ENCODE data around the gene CCDC170. TPM values are rescaled to one million over a fixed set of nuclear protein-coding genes. Genes with fewer than 3 reads are reported as not detected.

CCDC170 gene
- total RNA-seq, 4 donors from 2014 or later, result 1.5 to 6.2 (median 5.2) TPM; not detected in 1

- peaks cover 7% of the 10 kb centered on the region in 2 donors for H3K9me3 ChIP-seq
- no peaks in the 10 kb centered on the region for H3K36me3 ChIP-seq
- intact Hi-C loops (cut with DNase I; ENCODE audit: low total_unique reads) (no loop called here), in situ Hi-C loops (cut with MboI; ENCODE audit: low pct_ligation_motif_present in 1 of 4, low pct_unique_long_range_greater_than_20kb in 1 of 4, low sequenced_read_pairs in 3 of 4) (no loop called here)
- no peak for DNase-seq
- 79% methylated on average over 2 of the region's 2 CpGs; no CpG with 5 or more reads in 1 of the 2 donors for WGBS, 2 donors (ENCODE audit: low coverage in 1 of 2)
- H3K4me1 ChIP-seq, result no peaks in the 10 kb centered on the region
- H3K4me3 ChIP-seq, result no peak overlapping the region
- no peaks in the 10 kb centered on the region for H3K27me3 ChIP-seq
- no peak for TF ChIP-seq POLR2AphosphoS5 (IDR thresholded peaks at IDR 0.05)
- no peak for TF ChIP-seq POLR2A (IDR thresholded peaks at IDR 0.05)
- no peak for TF ChIP-seq EP300 (IDR thresholded peaks at IDR 0.05; ENCODE audit: low read depth)
- no peak for TF ChIP-seq CTCF (IDR thresholded peaks at IDR 0.05)
- no peak overlapping the region for H3K27ac ChIP-seq
Measured at GRCh38 chr6:151590742-151591141, 96.9 kb downstream of the CCDC170 start.

- intact Hi-C loops (cut with DNase I; ENCODE audit: low total_unique reads), result no loop called here
- in situ Hi-C loops (cut with MboI; ENCODE audit: low pct_ligation_motif_present in 1 of 4, low pct_unique_long_range_greater_than_20kb in 1 of 4, low sequenced_read_pairs in 3 of 4), result no loop called here
- Histone ChIP-seq H3K4me3 (no peak overlapping the region), H3K36me3 (no peaks in the 10 kb centered on the region), H3K27ac (peak overlapping the region in 1 of 4 donors; percentile 47), H3K27me3 (no peaks in the 10 kb centered on the region), H3K4me1 (no peaks in the 10 kb centered on the region), H3K9me3 (peaks cover 7% of the 10 kb centered on the region in 2 donors)
- TF ChIP-seq POLR2A (IDR thresholded peaks at IDR 0.05) (no peak), CTCF (IDR thresholded peaks at IDR 0.05) (no peak), POLR2AphosphoS5 (IDR thresholded peaks at IDR 0.05) (no peak), EP300 (IDR thresholded peaks at IDR 0.05; ENCODE audit: low read depth) (no peak)
- DNase-seq, result peak; percentile 38
- WGBS, 2 donors (ENCODE audit: low coverage in 1 of 2), result 55 to 74% methylated on average over 6 to 9 of the region's 9 CpGs
Measured at GRCh38 chr6:151592449-151593159, 98.8 kb downstream of the CCDC170 start.

GRCh38 chr6:151609146-151609902, 115.5 kb downstream of the CCDC170 start:
- WGBS, 2 donors (ENCODE audit: low coverage in 1 of 2), result 50 to 55% methylated on average over 2 to 4 of the region's 4 CpGs
- no peak overlapping the region for H3K4me3 ChIP-seq
- in situ Hi-C loops (cut with MboI; ENCODE audit: low pct_ligation_motif_present in 1 of 4, low pct_unique_long_range_greater_than_20kb in 1 of 4, low sequenced_read_pairs in 3 of 4) (no loop called here), intact Hi-C loops (cut with DNase I; ENCODE audit: low total_unique reads) (no loop called here)
- TF ChIP-seq POLR2AphosphoS5 (IDR thresholded peaks at IDR 0.05) (no peak), CTCF (IDR thresholded peaks at IDR 0.05) (no peak), EP300 (IDR thresholded peaks at IDR 0.05; ENCODE audit: low read depth) (no peak), POLR2A (IDR thresholded peaks at IDR 0.05) (no peak)
- no peaks in the 10 kb centered on the region for H3K27me3 ChIP-seq
- H3K27ac ChIP-seq, result no peak overlapping the region
- H3K4me1 ChIP-seq, result no peaks in the 10 kb centered on the region
- H3K36me3 ChIP-seq, result no peaks in the 10 kb centered on the region
- H3K9me3 ChIP-seq, result peaks cover 0 to 4% of the 10 kb centered on the region in 2 donors
- no peak for DNase-seq

GRCh38 chr6:151610326-151610725, 116.5 kb downstream of the CCDC170 start:
- no peak for DNase-seq
- Histone ChIP-seq H3K9me3 (peaks cover 0 to 4% of the 10 kb centered on the region in 2 donors), H3K4me1 (no peaks in the 10 kb centered on the region), H3K36me3 (no peaks in the 10 kb centered on the region), H3K27ac (no peak overlapping the region), H3K4me3 (no peak overlapping the region), H3K27me3 (no peaks in the 10 kb centered on the region)
- WGBS, 2 donors (ENCODE audit: low coverage in 1 of 2), result 50 to 64% methylated on average over 1 of the region's 1 CpG
- intact Hi-C loops (cut with DNase I; ENCODE audit: low total_unique reads), result no loop called here
- TF ChIP-seq EP300 (IDR thresholded peaks at IDR 0.05; ENCODE audit: low read depth) (no peak), POLR2A (IDR thresholded peaks at IDR 0.05) (no peak), CTCF (IDR thresholded peaks at IDR 0.05) (no peak), POLR2AphosphoS5 (IDR thresholded peaks at IDR 0.05) (no peak)
- in situ Hi-C loops (cut with MboI; ENCODE audit: low pct_ligation_motif_present in 1 of 4, low pct_unique_long_range_greater_than_20kb in 1 of 4, low sequenced_read_pairs in 3 of 4), result no loop called here
